HEK293T (cell line): ENCODE measurements around the gene KDM6A.

Experiments
- CTCF ChIA-PET: fragments of 350-600 bp; formaldehyde crosslinking; extraction: SDS; loops from one replicate; lab custom pipeline; 2021; ENCODE audit warnings: antibody characterized with exemption, inconsistent platforms; lab: Yijun Ruan, JAX
- POLR2A ChIA-PET: fragments of 350-600 bp; formaldehyde crosslinking; extraction: SDS; loops from one replicate; lab custom pipeline; 2020; ENCODE audit warnings: antibody characterized with exemption, inconsistent platforms; lab: Yijun Ruan, JAX
- DNase-seq: peaks from one replicate; pipeline ENCODE4 v3.0.0; 2012; ENCODE audit warnings: mixed read lengths; ENCODE audit errors: extremely low spot score
- ARNT ChIP-seq: fragments of 450-650 bp; IDR thresholded peaks from 2 replicates; pipeline ENCODE4 v1.6.1; 2017; ENCODE audit warnings: mild to moderate bottlenecking
- BHLHE40 ChIP-seq: fragments of 450-650 bp; IDR thresholded peaks from 2 replicates; pipeline ENCODE4 v1.6.1; 2016; ENCODE audit warnings: mild to moderate bottlenecking, moderate library complexity, borderline replicate concordance
- CTBP1 ChIP-seq: fragments of 450-650 bp; IDR thresholded peaks from 2 replicates; pipeline ENCODE4 v1.6.1; 2016; ENCODE audit warnings: borderline replicate concordance
- ELF4 ChIP-seq: fragments of 450-650 bp; IDR thresholded peaks from 2 replicates; pipeline ENCODE4 v1.6.1; 2017; ENCODE audit warnings: antibody characterized with exemption
- FOXA1 ChIP-seq: fragments of 450-650 bp; IDR thresholded peaks from 2 replicates; pipeline ENCODE4 v1.6.1; 2016; ENCODE audit warnings: mild to moderate bottlenecking
- FOXK2 ChIP-seq: fragments of 450-650 bp; IDR thresholded peaks from 2 replicates; pipeline ENCODE4 v1.6.1; 2016; ENCODE audit warnings: mild to moderate bottlenecking
- FOXM1 ChIP-seq: fragments of 450-650 bp; IDR thresholded peaks from 2 replicates; pipeline ENCODE4 v1.6.1; 2017; ENCODE audit warnings: mild to moderate bottlenecking, borderline replicate concordance
- HDGF ChIP-seq: fragments of 450-650 bp; IDR thresholded peaks from 2 replicates; pipeline ENCODE4 v1.6.1; 2017; ENCODE audit warnings: antibody characterized with exemption, borderline replicate concordance
- L3MBTL2 ChIP-seq: fragments of 450-650 bp; conservative IDR thresholded peaks from 2 replicates; pipeline ENCODE4 v1.6.1; 2016; ENCODE audit warnings: mild to moderate bottlenecking
- LEF1 ChIP-seq: fragments of 450-650 bp; IDR thresholded peaks from 2 replicates; pipeline ENCODE4 v1.6.1; 2017; ENCODE audit warnings: mild to moderate bottlenecking, borderline replicate concordance
- NFRKB ChIP-seq: fragments of 450-650 bp; IDR thresholded peaks from 2 replicates; pipeline ENCODE4 v1.6.1; 2016; ENCODE audit warnings: mild to moderate bottlenecking, moderate library complexity
- PKNOX1 ChIP-seq: fragments of 450-650 bp; IDR thresholded peaks from 2 replicates; pipeline ENCODE4 v1.6.1; 2016
- SP1 ChIP-seq: fragments of 450-650 bp; IDR thresholded peaks from 2 replicates; pipeline ENCODE4 v1.6.1; 2017
- SUZ12 ChIP-seq: fragments of 450-650 bp; IDR thresholded peaks from 2 replicates; pipeline ENCODE4 v1.6.1; 2016; ENCODE audit warnings: mild to moderate bottlenecking
- TARDBP ChIP-seq: fragments of 450-650 bp; IDR thresholded peaks from 2 replicates; pipeline ENCODE4 v1.6.1; 2016
- ZNF384 ChIP-seq: fragments of 450-650 bp; IDR thresholded peaks from 2 replicates; pipeline ENCODE4 v1.6.1; 2016

KDM6A gene

GRCh38 chrX:45007598-45007997, 134.6 kb downstream of the KDM6A start:
- POLR2A ChIA-PET = no interaction called here
- CTCF ChIA-PET = no interaction called here
- TF ChIP-seq SUZ12 (no peak), TARDBP (no peak), ZNF384 (no peak)
- no peak for DNase-seq

GRCh38 chrX:45009371-45010000, 136.5 kb downstream of the KDM6A start:
- no peak for DNase-seq
- ChIA-PET CTCF (no interaction called here), POLR2A (no interaction called here)
- TF ChIP-seq L3MBTL2 (no peak), ZNF384 (no peak), FOXK2 (no peak), SP1 (no peak), FOXA1 (no peak), HDGF (no peak), PKNOX1 (no peak), TARDBP (no peak), BHLHE40 (no peak), SUZ12 (no peak), ELF4 (no peak), NFRKB (no peak), ARNT (no peak)

GRCh38 chrX:45011131-45011530, 138.1 kb downstream of the KDM6A start:
- ChIA-PET CTCF (no interaction called here), POLR2A (no interaction called here)
- no peak for DNase-seq
- TF ChIP-seq FOXK2 = no peak
- no peak for TF ChIP-seq HDGF
- no peak for TF ChIP-seq SUZ12
- TF ChIP-seq BHLHE40 = no peak
- TF ChIP-seq TARDBP = no peak
- no peak for TF ChIP-seq FOXM1
- no peak for TF ChIP-seq CTBP1
- no peak for TF ChIP-seq SP1
- no peak for TF ChIP-seq ELF4
- no peak for TF ChIP-seq ZNF384
- TF ChIP-seq ARNT = no peak
- no peak for TF ChIP-seq L3MBTL2
- TF ChIP-seq PKNOX1 = no peak
- no peak for TF ChIP-seq NFRKB
- no peak for TF ChIP-seq LEF1
- TF ChIP-seq FOXA1 = no peak

- POLR2A ChIA-PET = no interaction called here
- TF ChIP-seq NFRKB (no peak), SP1 (no peak), ARNT (no peak), PKNOX1 (no peak), TARDBP (no peak), L3MBTL2 (no peak), CTBP1 (no peak), SUZ12 (no peak), FOXM1 (no peak), HDGF (no peak), ELF4 (no peak), LEF1 (no peak), FOXK2 (no peak), BHLHE40 (no peak), FOXA1 (no peak), ZNF384 (no peak)
- DNase-seq = no peak
- CTCF ChIA-PET = no interaction called here
Observed at GRCh38 chrX:45011597-45011996, 138.6 kb downstream of the KDM6A start.

GRCh38 chrX:45017946-45018345, 145.0 kb downstream of the KDM6A start:
- ChIA-PET POLR2A (no interaction called here), CTCF (no interaction called here)
- TF ChIP-seq ARNT = no peak
- TF ChIP-seq FOXM1 = no peak
- no peak for TF ChIP-seq PKNOX1
- no peak for TF ChIP-seq HDGF
- no peak for TF ChIP-seq ELF4
- TF ChIP-seq BHLHE40 = no peak
- TF ChIP-seq LEF1 = no peak
- no peak for TF ChIP-seq SP1
- no peak for TF ChIP-seq SUZ12
- TF ChIP-seq NFRKB = no peak
- DNase-seq = no peak

- TF ChIP-seq BHLHE40 (no peak), TARDBP (no peak), SUZ12 (no peak), ARNT (no peak), ELF4 (no peak), ZNF384 (no peak), HDGF (no peak), PKNOX1 (no peak), FOXA1 (no peak), CTBP1 (no peak), LEF1 (no peak)
- CTCF ChIA-PET = no interaction called here
- DNase-seq = no peak
Observed at GRCh38 chrX:45022150-45022549, 149.2 kb downstream of the KDM6A start.

More at GRCh38 chrX:45022150-45022549, 149.2 kb downstream of the KDM6A start:
- POLR2A ChIA-PET = no interaction called here
